ENCODE data around the gene CLCN3.

DNA sequence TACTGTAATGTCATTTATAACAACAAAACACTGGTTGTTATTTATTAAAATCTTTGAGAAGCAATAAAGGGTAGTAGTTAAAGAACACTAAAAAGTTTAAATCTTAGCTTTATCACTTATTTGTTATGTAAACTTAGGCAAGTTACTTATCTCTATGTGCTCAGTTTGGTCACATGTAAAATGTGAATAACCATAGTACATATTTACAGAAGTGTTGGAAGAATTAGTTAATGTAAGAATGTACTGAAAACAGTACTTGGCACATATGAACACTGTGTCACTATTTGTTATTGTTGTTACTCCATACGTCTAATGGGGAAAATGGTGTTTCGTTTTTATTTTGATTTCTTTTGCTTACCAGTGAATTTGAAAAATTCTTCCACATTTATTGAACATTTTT, 17.1 kb upstream of the CLCN3 start:
- no peak for TF ChIP-seq ZNF274 (IDR thresholded peaks at IDR 0.05; ENCODE audit: low read depth, low read length)
- no peak for TF ChIP-seq YY1 (IDR thresholded peaks at IDR 0.05; ENCODE audit: insufficient read depth, insufficient read length)
- TF ChIP-seq SUZ12 (IDR thresholded peaks at IDR 0.05; ENCODE audit: extremely low read depth, insufficient read depth, insufficient read length) = no peak
